Thyroid gland (tissue), 4 donors: ENCODE data around the gene DIP2A.

ENCODE experiments used
- POLR2A ChIP-seq, 2 donors: fragments of 450-650 bp; IDR thresholded peaks; one replicate each; pipeline ENCODE4 v1.6.1; 2017; ENCODE audit warnings: antibody characterized with exemption in 2 of 2, mild to moderate bottlenecking in 2 of 2, moderate library complexity in 1 of 2
- TF ChIP-seq, protein P1 (sequence below), 6 experiments: fragments of 200-600 bp in 3 of 6; fragments of 450-650 bp in 3 of 6; sonication (generic) in 3 of 6; IDR thresholded peaks; one replicate each; pipeline ENCODE4 v1.5.1; 2016 to 2019; ENCODE audit warnings: antibody characterized with exemption in 6 of 6, mild to moderate bottlenecking in 2 of 6, inconsistent platforms in 1 of 6, moderate library complexity in 1 of 6

DNA sequence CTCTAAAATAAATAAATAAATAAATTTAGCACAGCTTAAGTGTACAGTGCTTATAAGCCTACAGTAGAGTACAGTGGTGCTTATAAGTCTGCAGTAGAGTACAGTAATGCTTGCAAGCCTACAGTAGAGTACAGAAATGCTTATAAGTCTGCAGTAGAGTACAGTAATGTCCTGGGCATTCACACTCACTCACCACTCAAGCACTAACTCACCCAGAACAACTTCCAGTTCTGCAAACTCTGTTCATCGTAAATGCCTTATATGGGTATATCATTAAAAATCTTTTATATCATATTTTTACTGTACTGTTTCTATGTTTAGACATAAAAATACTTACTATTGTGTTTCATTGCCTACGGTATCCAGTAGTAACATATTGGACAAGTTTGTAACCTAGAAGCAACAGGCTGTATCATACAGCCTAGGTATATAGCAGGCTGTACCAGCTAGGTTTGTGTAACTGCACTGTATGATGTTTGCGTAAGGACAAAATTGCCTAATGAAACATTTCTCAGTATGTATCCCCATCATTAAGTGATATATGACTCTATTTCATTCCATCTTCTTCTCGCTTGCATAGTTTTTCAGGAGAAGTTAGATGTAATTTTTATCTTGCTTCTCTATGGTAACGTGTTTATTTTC is 160.2 kb downstream of the DIP2A start:
- TF ChIP-seq, protein P1, sequence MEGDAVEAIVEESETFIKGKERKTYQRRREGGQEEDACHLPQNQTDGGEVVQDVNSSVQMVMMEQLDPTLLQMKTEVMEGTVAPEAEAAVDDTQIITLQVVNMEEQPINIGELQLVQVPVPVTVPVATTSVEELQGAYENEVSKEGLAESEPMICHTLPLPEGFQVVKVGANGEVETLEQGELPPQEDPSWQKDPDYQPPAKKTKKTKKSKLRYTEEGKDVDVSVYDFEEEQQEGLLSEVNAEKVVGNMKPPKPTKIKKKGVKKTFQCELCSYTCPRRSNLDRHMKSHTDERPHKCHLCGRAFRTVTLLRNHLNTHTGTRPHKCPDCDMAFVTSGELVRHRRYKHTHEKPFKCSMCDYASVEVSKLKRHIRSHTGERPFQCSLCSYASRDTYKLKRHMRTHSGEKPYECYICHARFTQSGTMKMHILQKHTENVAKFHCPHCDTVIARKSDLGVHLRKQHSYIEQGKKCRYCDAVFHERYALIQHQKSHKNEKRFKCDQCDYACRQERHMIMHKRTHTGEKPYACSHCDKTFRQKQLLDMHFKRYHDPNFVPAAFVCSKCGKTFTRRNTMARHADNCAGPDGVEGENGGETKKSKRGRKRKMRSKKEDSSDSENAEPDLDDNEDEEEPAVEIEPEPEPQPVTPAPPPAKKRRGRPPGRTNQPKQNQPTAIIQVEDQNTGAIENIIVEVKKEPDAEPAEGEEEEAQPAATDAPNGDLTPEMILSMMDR (IDR thresholded peaks at IDR 0.05): no peak
- TF ChIP-seq POLR2A (IDR thresholded peaks at IDR 0.05): no peak
